Activated T-cell treated with anti-CD3 and anti-CD28 coated beads for 24 hours (primary cell): ENCODE data around the gene PAPOLG.
"Not testable (repeated sequence)": the region's sequence is repeated elsewhere in the genome, so short reads cannot be mapped to it uniquely, and the experiment has no call there.

Experiments used
- DNase-seq: peaks from one replicate; pipeline ENCODE4 v3.0.0-alpha.2; 2020; ENCODE audit warnings: low read depth

Gene PAPOLG

DNA sequence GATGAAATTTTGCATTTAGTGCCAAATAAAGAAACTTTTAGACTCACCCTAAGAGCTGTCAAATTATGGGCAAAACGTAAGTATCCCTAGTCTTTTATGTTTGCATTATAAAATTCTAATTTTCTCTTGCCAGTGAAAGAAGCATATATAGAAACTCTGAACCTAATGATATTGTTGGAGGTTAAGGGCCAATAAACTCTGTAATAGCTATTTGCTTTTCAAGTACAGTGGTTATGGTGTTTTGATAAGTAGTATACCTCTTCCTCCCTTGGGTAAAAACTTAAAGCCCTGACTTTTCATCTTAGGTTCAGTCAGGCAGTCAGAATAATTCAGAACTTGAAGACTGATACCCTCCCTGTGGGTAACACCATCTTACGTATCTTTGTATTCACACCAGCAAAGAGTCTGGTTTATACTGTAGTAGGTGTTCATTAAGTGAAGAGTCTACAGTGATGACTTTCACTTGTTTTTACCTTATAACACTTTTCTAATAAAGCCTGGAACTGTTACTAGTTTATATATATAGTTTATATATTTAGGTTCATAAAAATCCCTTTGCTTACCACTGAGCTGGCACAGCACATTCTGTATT lies 19.1 kb downstream of the PAPOLG start:
- no peak for DNase-seq

GRCh38 chr2:60778352-60778751 lies 22.3 kb downstream of the PAPOLG start:
- DNase-seq, result no peak

DNA sequence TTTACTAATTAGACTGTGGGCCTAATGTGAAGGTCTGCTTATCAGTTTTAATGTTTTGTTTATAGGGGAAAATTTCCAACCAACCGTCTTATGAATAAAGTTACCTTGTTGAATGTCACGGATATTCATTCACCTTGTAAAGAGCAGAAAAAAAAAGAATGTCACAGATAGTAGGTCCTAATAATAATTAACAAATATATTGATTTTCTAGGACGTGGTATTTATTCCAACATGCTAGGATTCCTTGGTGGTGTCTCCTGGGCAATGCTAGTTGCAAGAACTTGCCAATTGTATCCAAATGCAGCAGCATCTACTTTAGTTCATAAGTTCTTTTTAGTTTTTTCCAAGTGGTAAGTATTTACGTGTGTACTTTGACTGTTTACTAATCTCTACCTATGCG lies 23.4 kb downstream of the PAPOLG start:
- no peak for DNase-seq

- DNase-seq, result no peak
These were observed 24.7 kb downstream of the PAPOLG start for GRCh38 chr2:60780721-60781120.

DNA sequence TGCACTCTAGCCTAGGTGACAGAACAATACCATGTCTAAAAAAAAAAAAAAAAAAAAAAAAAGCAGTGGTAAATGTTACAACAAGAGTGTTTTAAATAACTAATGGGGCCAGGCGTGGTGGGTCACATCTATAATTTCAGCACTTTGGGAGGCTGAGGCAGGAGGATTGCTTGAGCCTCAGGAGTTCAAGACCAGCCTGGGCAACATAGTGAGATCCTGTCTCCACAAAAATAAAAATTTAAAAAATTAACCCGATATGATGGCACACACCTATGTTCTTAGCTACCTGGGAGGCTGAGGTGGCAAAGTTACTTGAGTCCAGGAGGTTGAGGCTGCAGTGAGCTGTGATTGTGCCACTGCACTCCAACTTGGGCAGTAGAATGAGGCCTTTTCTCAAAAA lies 37.1 kb downstream of the PAPOLG start:
- no peak for DNase-seq

GRCh38 chr2:60794271-60794863 lies 38.3 kb downstream of the PAPOLG start:
- DNase-seq, result no peak

- no peak for DNase-seq
These were observed 40.8 kb downstream of the PAPOLG start for GRCh38 chr2:60796573-60797509.

- no peak for DNase-seq
These were observed 48.4 kb downstream of the PAPOLG start for GRCh38 chr2:60804473-60804872.

GRCh38 chr2:60806595-60806987 lies 50.5 kb downstream of the PAPOLG start:
- DNase-seq, result no peak

- peak; percentile 62 for DNase-seq
These were observed 51.1 kb downstream of the PAPOLG start for GRCh38 chr2:60806988-60807681.

GRCh38 chr2:60808330-60808801 lies 52.3 kb downstream of the PAPOLG start:
- DNase-seq, result no peak

- no peak for DNase-seq
These were observed 55.7 kb downstream of the PAPOLG start for GRCh38 chr2:60811491-60812375.

DNA sequence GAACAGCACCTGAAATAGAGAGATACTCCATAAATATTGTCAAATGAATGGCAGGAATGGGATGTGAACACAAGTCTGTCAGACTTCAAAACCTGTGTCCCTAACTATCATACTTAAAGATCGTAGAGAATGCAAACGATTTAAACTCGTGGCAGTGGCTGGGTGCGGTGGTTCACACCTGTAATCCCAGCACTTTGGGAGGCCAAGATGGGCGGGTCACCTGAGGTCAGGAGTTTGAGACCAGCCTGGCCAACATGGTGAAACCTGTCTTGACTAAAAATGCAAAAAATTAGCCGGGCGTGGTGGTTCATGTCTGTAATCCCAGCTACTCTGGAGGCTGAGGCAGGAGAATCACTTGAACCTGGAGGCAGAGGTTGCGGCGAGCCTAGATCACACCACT lies 61.1 kb downstream of the PAPOLG start:
- DNase-seq, result not testable (repeated sequence)

DNA sequence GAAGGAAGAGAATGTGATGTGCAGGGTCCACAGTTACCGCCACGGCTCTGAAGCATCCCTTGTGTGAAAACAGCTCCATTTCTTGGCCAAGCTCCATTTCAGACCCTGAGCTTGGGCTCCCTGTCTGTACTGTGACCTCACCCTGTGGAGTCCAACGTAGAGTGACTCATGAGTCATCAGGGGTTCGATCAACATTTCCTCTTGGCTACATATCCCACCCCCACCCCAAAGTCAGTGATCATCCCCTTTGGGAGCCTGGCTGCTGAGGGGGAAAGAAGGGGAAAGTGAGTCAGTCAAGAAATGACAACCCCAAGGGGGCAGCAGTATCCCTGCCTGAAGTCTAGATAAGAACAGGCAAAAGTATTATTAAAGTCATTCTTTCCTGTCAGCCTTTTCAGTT lies 62.2 kb downstream of the PAPOLG start:
- DNase-seq, result peak; percentile 56

DNA sequence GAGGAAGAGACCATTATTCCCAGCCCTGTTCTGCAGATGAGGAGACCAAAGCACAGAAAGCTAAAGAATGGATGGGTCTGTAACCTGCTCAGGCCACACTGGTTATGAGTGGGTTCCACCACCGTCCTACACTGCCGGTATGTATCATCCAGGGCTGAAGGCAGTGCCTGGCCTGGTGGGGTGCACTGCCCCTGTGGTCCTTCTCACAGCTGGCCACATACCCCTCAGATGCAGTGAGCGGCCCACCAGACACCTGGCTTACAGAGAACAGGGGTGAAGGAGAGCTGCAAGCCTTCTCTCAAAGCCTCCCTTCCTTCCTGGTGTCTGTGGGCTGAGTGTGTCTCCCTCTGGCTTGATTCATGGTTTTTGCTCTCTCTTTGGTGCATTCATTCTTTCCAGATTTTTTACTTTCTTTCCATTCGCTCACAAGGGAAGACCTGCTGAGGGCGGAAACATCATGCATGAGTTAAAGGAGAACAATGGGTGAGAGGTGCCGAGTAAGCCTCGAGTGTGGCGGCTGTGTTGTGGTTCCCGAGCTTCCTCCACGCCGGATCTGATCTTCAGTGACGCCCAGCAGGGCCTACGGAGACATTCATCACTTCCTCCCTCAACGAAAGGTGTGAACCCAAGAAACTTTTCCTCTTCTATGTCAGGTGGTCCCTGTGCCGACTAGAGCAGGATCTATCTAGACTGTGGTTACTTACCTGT lies 63.2 kb downstream of the PAPOLG start:
- peak; percentile 75 for DNase-seq

DNA sequence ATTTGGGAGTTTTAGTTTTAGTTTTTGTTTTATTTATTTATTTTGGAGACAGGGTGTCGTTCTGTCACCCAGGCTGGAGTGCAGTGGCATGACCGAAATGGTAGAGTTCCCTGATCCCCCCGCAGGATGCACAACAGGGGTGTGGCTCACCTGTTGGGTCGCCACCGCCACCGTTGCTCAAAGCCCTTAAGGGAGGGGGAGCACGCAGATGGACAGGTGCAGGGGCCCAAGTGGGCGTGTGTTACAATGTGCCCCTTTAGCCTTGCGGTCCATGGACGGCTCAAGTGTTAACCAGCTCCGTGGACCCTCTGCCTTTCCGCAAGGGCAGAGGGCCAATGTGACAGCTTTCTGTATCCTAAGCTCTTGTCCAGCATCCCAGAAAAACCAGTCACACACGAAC lies 63.9 kb downstream of the PAPOLG start:
- DNase-seq, result no peak

- no peak for DNase-seq
These were observed 64.5 kb downstream of the PAPOLG start for GRCh38 chr2:60820416-60821132.

GRCh38 chr2:60821133-60821469 lies 65.0 kb downstream of the PAPOLG start:
- no peak for DNase-seq

DNA sequence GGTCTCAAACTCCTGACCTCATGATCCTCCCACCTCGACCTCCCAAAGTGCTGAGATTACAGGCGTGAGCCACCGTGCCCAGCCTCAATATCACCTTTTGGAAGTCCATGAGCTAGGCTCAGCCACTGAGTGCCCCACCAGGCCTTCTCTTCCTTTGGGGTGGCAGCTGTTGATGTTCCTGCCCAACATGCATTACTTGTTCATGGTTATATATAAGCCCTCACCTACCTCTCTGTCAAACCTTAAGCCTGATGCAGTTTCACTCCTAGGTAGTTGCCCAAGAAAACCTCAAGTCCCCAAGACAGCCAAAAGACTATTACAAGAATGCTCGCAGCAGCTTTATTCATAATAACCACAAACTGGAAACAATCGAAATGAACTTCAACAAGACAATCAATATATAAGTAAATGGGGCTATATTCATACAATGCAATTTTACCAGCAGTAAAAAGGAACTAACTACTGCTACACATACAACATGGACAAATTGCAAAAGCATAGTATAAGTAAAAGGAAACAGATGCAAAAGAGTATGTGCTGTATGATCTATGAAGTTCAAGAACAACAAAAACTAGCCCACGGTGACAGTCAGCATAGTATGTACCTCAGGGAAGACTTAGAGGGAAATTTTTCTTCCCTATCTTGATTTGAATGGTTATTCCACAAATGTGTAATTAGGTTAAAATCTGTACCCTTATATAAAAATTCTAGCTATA lies 65.7 kb downstream of the PAPOLG start:
- DNase-seq, result no peak

DNA sequence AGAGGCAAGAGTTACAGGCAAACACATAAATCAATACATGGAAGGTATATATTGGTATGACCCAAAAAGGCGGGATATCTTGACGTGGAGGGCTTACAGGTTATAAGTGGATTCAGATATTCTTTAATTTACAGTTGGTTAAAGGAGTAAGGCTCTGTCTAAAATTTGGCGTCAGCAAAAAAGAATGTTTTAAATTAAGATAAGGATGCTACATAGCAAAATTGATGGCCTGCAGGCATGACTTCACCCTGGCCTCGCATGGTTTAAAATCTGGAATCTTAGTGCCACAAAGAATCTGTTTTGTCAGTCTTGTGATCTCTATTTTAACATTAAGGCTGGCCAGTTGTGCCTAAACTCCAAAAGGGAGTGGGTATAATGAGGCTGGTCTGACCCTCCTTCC lies 66.9 kb downstream of the PAPOLG start:
- no peak for DNase-seq
